ENCODE measurements around the gene SYT9. TPM values are rescaled to one million over a fixed set of nuclear protein-coding genes. Genes with fewer than 3 reads are reported as not detected.

SYT9 gene
- total and polyA plus RNA-seq, 3 donors from 2014 or later: 2.7 to 4.1 (median 3.1) TPM

DNA sequence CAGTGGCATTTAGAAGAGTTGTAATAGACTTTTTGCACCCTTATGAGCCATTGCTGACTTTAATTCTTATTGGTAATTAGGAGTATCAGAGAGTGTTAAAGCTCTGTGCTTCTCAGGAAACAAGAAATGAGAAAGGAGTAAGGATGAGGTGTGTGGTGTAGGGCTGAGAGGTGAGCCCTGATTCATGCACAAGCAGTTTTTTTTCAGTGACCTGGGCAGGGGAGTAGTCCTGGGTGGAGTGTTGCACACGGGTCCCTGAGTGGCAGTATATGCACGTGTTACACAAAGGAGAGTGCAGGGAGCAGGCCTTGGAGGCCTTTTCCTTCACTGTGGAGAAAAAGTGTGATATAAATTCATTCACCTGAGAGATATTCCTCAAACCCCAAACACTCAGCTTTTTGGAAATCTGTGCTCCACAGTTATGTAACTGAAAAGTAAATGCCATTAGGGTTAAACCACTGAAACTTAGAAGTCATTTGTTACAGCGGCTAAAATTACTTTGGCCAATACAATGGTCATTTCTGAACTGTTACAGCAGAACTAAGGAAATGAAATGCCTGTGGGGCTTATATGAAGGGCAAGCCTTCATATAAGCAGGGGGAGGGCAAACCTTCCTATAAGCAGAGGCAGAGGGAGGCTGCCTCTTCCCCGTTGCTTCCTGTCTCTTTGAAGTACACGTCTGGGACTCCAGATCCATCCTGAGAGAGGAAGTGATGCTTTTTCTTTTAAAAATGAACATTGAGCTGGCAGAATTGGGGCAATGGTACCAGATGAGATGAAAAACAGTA, 171.0 kb downstream of the SYT9 start:
- TF ChIP-seq, protein P1, sequence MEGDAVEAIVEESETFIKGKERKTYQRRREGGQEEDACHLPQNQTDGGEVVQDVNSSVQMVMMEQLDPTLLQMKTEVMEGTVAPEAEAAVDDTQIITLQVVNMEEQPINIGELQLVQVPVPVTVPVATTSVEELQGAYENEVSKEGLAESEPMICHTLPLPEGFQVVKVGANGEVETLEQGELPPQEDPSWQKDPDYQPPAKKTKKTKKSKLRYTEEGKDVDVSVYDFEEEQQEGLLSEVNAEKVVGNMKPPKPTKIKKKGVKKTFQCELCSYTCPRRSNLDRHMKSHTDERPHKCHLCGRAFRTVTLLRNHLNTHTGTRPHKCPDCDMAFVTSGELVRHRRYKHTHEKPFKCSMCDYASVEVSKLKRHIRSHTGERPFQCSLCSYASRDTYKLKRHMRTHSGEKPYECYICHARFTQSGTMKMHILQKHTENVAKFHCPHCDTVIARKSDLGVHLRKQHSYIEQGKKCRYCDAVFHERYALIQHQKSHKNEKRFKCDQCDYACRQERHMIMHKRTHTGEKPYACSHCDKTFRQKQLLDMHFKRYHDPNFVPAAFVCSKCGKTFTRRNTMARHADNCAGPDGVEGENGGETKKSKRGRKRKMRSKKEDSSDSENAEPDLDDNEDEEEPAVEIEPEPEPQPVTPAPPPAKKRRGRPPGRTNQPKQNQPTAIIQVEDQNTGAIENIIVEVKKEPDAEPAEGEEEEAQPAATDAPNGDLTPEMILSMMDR (IDR thresholded peaks at IDR 0.05): no peak
- TF ChIP-seq POLR2A (IDR thresholded peaks at IDR 0.05): no peak
- H3K36me3 ChIP-seq (ENCODE audit: low read depth, missing control alignments): no peaks in the 10 kb centered on the region
- H3K4me1 ChIP-seq: no peaks in the 10 kb centered on the region
- H3K27me3 ChIP-seq: no peaks in the 10 kb centered on the region
- H3K9me3 ChIP-seq: no peaks in the 10 kb centered on the region
- DNase-seq: no peak
- intact Hi-C loops (cut with DNase I; ENCODE audit: low total_unique reads): no loop called here
- H3K4me3 ChIP-seq: no peak overlapping the region
- H3K27ac ChIP-seq: no peak overlapping the region
- WGBS, 2 donors: 74 to 75% methylated on average over 5 of the region's 5 CpGs

DNA sequence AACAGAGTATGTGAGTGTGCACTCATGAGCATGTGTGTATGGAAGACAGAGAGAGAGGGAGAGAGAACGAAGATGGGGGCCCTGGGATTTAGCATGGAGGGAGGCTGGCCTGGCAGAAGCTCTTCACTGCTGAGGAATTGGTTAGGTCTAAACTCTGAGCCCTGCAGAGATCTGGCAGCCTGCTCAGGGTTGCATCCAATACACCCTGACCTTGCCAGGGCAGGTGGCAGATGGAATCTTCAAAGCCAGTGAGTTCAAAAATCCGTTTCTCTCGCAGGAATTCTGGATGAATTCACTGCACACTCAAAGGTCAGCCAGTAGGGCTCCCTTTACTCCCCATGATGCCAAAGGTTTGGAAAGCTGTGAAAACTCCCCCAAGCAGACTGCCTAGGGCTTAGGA, 172.2 kb downstream of the SYT9 start:
- 63 to 83% methylated on average over 3 of the region's 3 CpGs for WGBS, 2 donors
- Histone ChIP-seq H3K27ac (no peak overlapping the region), H3K4me1 (no peaks in the 10 kb centered on the region), H3K27me3 (no peaks in the 10 kb centered on the region), H3K9me3 (no peaks in the 10 kb centered on the region), H3K36me3 (ENCODE audit: low read depth, missing control alignments) (no peaks in the 10 kb centered on the region), H3K4me3 (no peak overlapping the region)
- TF ChIP-seq, protein P1 (IDR thresholded peaks at IDR 0.05): no peak
- no peak for TF ChIP-seq POLR2A (IDR thresholded peaks at IDR 0.05)
- no peak for DNase-seq
- intact Hi-C loops (cut with DNase I; ENCODE audit: low total_unique reads): no loop called here

DNA sequence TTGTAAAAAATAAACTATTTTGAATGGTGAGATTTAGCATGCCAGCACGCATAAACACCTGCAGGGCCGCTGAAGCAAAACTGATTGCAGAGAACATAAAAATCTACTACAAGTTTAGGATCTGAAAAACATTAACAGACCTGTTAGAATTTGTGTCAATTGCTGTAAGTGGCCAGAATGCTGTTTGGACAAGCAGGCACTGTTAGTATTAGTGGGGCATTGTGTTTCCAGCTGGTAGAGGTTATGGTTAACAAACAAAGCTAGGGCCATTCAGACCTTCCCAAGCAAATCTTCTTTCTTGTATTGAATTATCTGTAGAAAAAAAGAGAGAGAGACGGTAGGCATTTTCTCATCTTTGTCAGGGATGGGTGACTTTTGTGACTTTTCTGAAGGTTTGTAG, 176.0 kb downstream of the SYT9 start:
- H3K27ac ChIP-seq: no peak overlapping the region
- H3K27me3 ChIP-seq: no peaks in the 10 kb centered on the region
- no peaks in the 10 kb centered on the region for H3K4me1 ChIP-seq
- WGBS, 2 donors: 92 to 96% methylated on average over 3 of the region's 3 CpGs
- no peaks in the 10 kb centered on the region for H3K36me3 ChIP-seq (ENCODE audit: low read depth, missing control alignments)
- H3K4me3 ChIP-seq: no peak overlapping the region
- DNase-seq: no peak
- H3K9me3 ChIP-seq: no peaks in the 10 kb centered on the region
- no peak for TF ChIP-seq POLR2A (IDR thresholded peaks at IDR 0.05)
- TF ChIP-seq, protein P1 (IDR thresholded peaks at IDR 0.05): no peak
- intact Hi-C loops (cut with DNase I; ENCODE audit: low total_unique reads): no loop called here

DNA sequence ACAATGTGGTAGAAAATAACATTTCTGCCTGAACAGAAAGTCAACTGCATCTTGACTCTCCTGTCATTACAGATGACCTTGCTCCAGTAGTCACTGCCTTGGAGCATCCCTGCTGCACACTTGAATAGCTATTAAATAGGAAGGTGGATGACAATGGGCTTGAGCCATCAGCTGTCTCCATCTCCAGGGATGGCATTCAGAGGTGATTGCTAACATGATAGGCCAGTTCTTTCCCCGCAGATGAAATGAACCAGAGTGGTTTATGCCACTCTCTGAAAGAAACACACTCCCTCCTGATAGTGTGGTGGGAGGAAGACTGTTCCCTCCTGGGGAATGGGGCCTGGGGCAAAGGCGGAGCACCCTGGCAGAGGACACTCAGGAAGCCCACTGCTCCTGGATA, 176.5 kb downstream of the SYT9 start:
- H3K36me3 ChIP-seq (ENCODE audit: low read depth, missing control alignments): no peaks in the 10 kb centered on the region
- WGBS, 2 donors: 90 to 100% methylated on average over 2 of the region's 2 CpGs
- H3K27me3 ChIP-seq: no peaks in the 10 kb centered on the region
- H3K4me1 ChIP-seq: no peaks in the 10 kb centered on the region
- H3K27ac ChIP-seq: no peak overlapping the region
- no peak for DNase-seq
- intact Hi-C loops (cut with DNase I; ENCODE audit: low total_unique reads): no loop called here
- no peak for TF ChIP-seq POLR2A (IDR thresholded peaks at IDR 0.05)
- TF ChIP-seq, protein P1 (IDR thresholded peaks at IDR 0.05): no peak
- no peak overlapping the region for H3K4me3 ChIP-seq
- H3K9me3 ChIP-seq: no peaks in the 10 kb centered on the region

DNA sequence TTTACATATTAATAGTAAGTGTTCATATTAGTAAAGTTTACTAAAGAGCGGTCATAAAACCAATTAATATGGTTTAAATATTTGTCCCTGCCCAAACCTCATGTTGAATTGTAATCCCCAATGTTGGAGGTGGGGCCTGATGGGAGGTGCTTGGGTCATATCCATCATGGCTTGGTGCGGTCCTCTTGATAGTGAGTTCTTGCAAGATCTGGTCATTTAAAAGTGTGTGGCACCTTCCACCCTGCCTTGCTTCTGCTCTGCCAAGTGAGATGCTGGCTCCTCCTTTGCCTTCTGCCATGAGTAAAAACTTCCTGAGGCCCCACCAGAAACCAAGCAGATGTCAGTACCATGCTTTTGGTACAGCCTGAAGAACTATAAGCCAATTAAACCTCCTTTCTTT, 178.8 kb downstream of the SYT9 start:
- H3K4me1 ChIP-seq: peaks cover 2% of the 10 kb centered on the region
- H3K9me3 ChIP-seq: no peaks in the 10 kb centered on the region
- H3K27ac ChIP-seq: no peak overlapping the region
- no peak for DNase-seq
- intact Hi-C loops (cut with DNase I; ENCODE audit: low total_unique reads): no loop called here
- WGBS, 2 donors: 92 to 94% methylated on average over 2 of the region's 2 CpGs
- no peak overlapping the region for H3K4me3 ChIP-seq
- H3K36me3 ChIP-seq (ENCODE audit: low read depth, missing control alignments): no peaks in the 10 kb centered on the region
- no peak for TF ChIP-seq POLR2A (IDR thresholded peaks at IDR 0.05)
- TF ChIP-seq, protein P1 (IDR thresholded peaks at IDR 0.05): no peak
- H3K27me3 ChIP-seq: no peaks in the 10 kb centered on the region
